WTC11 (cell line): ENCODE data around the gene RTP2.

Source experiments
- CBFB ChIP-seq: sonication (generic); formaldehyde crosslinking; IDR thresholded peaks from 2 replicates; pipeline ENCODE4 v1.8.1; 2022; ENCODE audit warnings: mild to moderate bottlenecking, low read depth, missing genetic modification reagents
- EMX1 ChIP-seq: fragments of 250-450 bp; sonication (Bioruptor Pico); IDR thresholded peaks from 2 replicates; pipeline ENCODE4 v1.8.0; 2021; ENCODE audit warnings: mild to moderate bottlenecking
- TP53 ChIP-seq: sonication (generic); formaldehyde crosslinking; IDR thresholded peaks from 2 replicates; pipeline ENCODE4 v1.8.1; 2023; ENCODE audit warnings: mild to moderate bottlenecking, missing genetic modification reagents
- ZBTB21 ChIP-seq: sonication (generic); formaldehyde crosslinking; IDR thresholded peaks from 2 replicates; pipeline ENCODE4 v1.8.1; 2023; ENCODE audit warnings: mild to moderate bottlenecking, missing genetic modification reagents, borderline replicate concordance
- ZNF219 ChIP-seq: sonication (generic); formaldehyde crosslinking; IDR thresholded peaks from 2 replicates; pipeline ENCODE4 v1.8.0; 2023; ENCODE audit warnings: missing genetic modification reagents, mild to moderate bottlenecking, borderline replicate concordance
- TF ChIP-seq, protein P1 (sequence below): fragments of 200-600 bp; IDR thresholded peaks from 2 replicates; pipeline ENCODE4 v1.8.0; 2022; ENCODE audit warnings: antibody characterized with exemption
- TF ChIP-seq, protein P2 (sequence below): sonication (generic); formaldehyde crosslinking; IDR thresholded peaks from 2 replicates; pipeline ENCODE4 v1.8.1; 2023; ENCODE audit warnings: mild to moderate bottlenecking, missing genetic modification reagents, moderate library complexity
- TF ChIP-seq, protein P3 (sequence below): sonication (generic); formaldehyde crosslinking; IDR thresholded peaks from 2 replicates; pipeline ENCODE4 v1.8.0; 2022; ENCODE audit warnings: mild to moderate bottlenecking, missing genetic modification reagents
- TF ChIP-seq, protein P4 (sequence below): sonication (generic); formaldehyde crosslinking; IDR thresholded peaks from 2 replicates; pipeline ENCODE4 v1.8.1; 2023; ENCODE audit warnings: mild to moderate bottlenecking, missing genetic modification reagents
- TF ChIP-seq, protein P5 (sequence below): sonication (generic); formaldehyde crosslinking; IDR thresholded peaks from 2 replicates; pipeline ENCODE4 v1.8.0; 2022; ENCODE audit warnings: mild to moderate bottlenecking, missing genetic modification reagents

DNA sequence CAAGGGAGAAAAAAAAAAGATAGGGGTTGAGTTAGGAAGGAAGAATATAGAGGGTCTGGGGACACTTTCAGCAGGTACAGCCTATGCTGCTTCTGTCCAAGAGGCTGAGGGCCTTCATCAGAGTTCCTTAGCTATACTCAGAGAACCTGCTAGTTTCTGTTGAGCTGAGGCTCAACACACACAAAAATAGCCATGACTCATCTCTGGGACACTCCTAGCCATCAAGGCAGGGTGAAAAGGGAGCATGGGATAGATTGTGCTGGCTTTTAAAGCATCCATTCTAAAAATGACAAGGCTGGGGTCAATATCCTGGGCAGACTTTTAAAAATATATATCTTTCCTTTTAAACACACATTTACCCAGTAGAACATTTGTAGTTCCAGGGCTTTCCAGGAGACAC lies 2.8 kb upstream of the RTP2 start:
- TF ChIP-seq, protein P1, sequence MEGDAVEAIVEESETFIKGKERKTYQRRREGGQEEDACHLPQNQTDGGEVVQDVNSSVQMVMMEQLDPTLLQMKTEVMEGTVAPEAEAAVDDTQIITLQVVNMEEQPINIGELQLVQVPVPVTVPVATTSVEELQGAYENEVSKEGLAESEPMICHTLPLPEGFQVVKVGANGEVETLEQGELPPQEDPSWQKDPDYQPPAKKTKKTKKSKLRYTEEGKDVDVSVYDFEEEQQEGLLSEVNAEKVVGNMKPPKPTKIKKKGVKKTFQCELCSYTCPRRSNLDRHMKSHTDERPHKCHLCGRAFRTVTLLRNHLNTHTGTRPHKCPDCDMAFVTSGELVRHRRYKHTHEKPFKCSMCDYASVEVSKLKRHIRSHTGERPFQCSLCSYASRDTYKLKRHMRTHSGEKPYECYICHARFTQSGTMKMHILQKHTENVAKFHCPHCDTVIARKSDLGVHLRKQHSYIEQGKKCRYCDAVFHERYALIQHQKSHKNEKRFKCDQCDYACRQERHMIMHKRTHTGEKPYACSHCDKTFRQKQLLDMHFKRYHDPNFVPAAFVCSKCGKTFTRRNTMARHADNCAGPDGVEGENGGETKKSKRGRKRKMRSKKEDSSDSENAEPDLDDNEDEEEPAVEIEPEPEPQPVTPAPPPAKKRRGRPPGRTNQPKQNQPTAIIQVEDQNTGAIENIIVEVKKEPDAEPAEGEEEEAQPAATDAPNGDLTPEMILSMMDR = no peak
- TF ChIP-seq CBFB (CRISPR knock-in tag) (no peak), ZNF219 (CRISPR knock-in tag) (no peak), EMX1 (CRISPR knock-in tag) (no peak), ZBTB21 (CRISPR knock-in tag) (no peak), TP53 (CRISPR knock-in tag) (no peak)
- TF ChIP-seq, protein P2, sequence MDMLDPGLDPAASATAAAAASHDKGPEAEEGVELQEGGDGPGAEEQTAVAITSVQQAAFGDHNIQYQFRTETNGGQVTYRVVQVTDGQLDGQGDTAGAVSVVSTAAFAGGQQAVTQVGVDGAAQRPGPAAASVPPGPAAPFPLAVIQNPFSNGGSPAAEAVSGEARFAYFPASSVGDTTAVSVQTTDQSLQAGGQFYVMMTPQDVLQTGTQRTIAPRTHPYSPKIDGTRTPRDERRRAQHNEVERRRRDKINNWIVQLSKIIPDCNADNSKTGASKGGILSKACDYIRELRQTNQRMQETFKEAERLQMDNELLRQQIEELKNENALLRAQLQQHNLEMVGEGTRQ (CRISPR knock-in tag) = no peak
- TF ChIP-seq, protein P3, sequence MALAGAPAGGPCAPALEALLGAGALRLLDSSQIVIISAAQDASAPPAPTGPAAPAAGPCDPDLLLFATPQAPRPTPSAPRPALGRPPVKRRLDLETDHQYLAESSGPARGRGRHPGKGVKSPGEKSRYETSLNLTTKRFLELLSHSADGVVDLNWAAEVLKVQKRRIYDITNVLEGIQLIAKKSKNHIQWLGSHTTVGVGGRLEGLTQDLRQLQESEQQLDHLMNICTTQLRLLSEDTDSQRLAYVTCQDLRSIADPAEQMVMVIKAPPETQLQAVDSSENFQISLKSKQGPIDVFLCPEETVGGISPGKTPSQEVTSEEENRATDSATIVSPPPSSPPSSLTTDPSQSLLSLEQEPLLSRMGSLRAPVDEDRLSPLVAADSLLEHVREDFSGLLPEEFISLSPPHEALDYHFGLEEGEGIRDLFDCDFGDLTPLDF (CRISPR knock-in tag) = no peak
- TF ChIP-seq, protein P4, sequence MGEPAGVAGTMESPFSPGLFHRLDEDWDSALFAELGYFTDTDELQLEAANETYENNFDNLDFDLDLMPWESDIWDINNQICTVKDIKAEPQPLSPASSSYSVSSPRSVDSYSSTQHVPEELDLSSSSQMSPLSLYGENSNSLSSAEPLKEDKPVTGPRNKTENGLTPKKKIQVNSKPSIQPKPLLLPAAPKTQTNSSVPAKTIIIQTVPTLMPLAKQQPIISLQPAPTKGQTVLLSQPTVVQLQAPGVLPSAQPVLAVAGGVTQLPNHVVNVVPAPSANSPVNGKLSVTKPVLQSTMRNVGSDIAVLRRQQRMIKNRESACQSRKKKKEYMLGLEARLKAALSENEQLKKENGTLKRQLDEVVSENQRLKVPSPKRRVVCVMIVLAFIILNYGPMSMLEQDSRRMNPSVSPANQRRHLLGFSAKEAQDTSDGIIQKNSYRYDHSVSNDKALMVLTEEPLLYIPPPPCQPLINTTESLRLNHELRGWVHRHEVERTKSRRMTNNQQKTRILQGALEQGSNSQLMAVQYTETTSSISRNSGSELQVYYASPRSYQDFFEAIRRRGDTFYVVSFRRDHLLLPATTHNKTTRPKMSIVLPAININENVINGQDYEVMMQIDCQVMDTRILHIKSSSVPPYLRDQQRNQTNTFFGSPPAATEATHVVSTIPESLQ = no peak
- TF ChIP-seq, protein P5, sequence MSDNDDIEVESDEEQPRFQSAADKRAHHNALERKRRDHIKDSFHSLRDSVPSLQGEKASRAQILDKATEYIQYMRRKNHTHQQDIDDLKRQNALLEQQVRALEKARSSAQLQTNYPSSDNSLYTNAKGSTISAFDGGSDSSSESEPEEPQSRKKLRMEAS (CRISPR knock-in tag) = no peak
